HG03575 (cell line): ENCODE measurements around the gene ASRGL1.

ENCODE experiments used
- ATAC-seq: cut with Tn5 transposase; IDR thresholded peaks from one replicate; pipeline ENCODE4 v1.9.1; 2021; ENCODE audit not compliant: unreplicated experiment, insufficient number of reproducible peaks, low FRiP score; ENCODE audit errors: extremely low read depth

ASRGL1 gene

DNA sequence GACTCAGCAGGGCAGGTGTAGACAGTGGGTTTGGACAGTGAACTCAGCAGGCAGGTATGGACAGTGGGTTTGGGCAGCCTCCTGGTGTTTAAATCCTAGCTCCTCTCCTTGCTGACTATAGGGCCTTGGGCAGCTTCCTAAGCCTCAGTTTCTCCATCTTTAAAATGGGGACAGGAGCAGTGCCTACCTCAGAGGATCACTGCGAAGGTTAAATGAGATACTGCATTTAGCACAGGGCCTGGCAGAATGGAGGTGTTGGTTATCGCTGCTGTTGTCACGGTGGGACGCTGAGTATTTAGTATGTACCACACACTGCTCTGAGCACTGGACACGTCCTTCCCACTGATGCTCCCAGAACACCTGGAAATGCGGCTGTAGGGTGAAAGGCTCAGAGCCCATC is 67.2 kb downstream of the ASRGL1 start:
- ATAC-seq = no peak

DNA sequence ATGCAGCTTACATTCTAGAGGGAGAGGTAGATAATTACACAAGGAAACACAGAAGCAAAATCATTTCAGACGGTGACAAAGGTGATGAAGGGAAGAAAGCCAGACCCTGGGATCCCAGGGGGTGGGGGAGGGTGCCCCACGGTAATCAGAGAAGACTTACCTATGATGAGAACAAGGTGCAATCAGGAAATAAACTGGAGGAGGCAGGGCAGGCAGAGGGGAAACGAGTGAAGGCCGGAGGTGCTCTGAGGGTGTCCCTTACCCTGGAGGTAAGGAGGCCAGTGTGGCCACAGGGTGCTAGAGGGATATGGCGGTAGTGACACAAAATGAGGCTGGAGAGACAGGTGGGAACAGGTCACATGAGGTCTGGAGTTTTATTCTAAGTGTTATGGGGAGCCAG is 67.7 kb downstream of the ASRGL1 start:
- no peak for ATAC-seq

GRCh38 chr11:62406034-62406433 is 68.8 kb downstream of the ASRGL1 start:
- no peak for ATAC-seq

DNA sequence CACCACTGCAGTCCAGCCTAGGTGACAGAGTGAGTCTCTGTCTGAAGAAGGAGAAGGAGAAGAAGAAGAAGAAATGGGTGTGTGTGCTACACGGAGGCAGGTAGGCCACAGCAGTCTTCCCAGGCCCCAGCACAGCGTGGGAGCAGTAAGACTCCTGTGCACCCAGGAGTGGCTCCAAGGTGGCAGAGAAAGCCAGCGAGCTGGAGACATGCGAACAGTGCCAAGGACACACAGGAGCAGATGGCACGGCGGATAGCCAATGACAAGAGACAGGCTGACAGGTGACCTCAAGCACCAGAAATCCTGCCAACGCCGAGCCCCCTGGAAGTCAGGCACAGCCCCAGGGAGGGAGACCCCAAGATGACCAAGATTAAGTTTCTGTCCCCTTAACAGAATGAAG is 72.6 kb downstream of the ASRGL1 start:
- no peak for ATAC-seq

GRCh38 chr11:62410972-62411371 is 73.7 kb downstream of the ASRGL1 start:
- ATAC-seq = no peak

DNA sequence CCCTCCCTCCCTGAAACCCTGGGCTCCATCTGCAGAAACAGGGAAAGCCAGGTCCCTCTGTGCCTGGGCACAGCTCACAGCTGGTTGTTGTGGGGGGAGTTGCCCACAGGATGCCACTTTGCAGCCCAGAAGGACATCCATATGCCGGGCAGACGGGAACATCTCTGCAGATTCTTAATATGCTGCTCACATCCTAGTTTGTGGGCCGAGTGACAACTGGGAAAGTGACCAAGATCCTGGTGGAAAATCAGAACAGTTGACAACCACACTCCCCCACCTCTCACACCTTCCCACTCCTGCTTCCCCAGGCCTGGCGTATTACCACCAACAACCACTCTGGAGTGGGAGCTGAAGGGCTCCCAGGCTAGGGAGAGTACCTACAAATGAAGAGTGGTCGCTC is 74.3 kb downstream of the ASRGL1 start:
- no peak for ATAC-seq

- no peak for ATAC-seq
These were observed 75.9 kb downstream of the ASRGL1 start for GRCh38 chr11:62413060-62413696.

DNA sequence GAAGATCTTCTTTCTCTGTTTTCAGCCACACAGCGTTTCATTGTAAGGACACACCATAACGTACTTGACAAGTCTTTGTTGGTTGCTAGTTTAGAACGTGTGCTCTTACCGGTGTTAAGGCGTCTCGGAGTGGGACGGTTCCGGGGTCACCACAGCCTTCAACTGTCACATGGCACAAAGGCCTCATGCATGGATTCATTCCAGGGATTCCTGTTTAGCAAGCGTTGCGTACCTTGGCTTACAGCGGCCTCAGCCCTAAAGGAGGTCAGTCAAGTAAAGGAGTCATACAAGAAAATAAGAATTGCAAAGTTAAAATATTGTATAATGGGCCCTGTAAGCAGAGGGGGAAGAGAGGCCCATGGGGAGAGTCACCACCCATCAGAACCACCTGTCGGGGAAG is 79.3 kb downstream of the ASRGL1 start:
- ATAC-seq = no peak

DNA sequence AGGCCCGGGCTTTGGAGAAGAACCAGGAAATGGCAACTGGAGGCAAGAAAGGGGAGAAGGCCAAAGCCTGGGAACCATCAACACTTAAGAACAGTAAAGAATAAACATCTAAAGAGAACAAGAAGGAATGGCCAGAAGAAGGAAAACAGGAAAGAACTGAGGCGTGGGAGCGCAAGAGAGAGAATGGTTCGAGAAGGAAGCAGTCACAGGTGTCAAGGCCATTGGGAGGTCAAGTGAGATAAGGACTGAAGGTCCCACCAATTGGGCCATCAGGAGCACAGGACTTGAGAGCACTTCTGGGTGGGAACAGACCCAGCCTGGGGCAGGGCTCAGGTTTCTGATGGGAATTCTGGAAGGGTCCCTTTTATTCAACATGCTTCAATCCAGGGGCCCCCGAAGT is 80.9 kb downstream of the ASRGL1 start:
- no peak for ATAC-seq

DNA sequence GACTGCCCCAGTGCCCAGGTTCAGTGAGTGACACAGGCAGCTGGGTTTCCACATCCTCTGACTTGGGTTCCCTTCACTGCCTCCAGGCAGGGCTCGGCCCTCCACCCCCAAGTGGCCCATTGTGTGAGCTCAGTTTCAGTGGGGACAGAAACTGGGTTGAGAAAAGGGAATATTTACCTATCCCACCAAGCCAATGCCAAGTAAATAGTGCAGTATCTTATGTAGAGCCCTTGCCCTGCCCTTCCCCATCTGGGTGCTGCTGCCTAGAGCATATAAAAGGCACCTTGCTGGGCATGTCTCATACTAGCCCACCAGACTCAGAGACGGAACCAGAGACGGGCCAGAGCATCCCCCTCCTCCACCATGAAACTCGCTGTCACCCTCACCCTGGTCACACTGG is 81.5 kb downstream of the ASRGL1 start, which contains the start of gene SCGB1A1:
Gene SCGB1A1 (plus strand): TSS at position 301 of the 400 bp plus-strand sequence. CDS start 63 bp downstream, at position 364.
- ATAC-seq = no peak

GRCh38 chr11:62419314-62419929 is 82.2 kb downstream of the ASRGL1 start:
- no peak for ATAC-seq

DNA sequence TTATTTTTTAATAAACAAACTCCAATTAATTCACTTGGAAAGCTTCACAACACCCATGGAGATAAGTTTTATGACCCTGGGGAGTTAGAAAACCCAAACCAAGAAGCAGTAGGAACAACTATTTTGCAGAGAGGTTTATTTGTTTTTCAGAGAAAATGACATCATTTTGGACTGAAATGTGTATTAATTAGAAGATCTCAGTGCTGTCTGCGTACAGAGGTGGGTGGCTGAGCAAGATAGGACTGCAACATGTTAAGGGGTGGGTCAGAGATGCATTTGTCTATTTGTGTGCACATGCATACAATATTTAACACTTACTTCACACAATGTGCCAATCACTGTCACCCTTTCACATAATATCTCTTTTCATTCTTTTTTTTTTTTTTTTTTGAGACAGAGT is 82.7 kb downstream of the ASRGL1 start:
- ATAC-seq = no peak

DNA sequence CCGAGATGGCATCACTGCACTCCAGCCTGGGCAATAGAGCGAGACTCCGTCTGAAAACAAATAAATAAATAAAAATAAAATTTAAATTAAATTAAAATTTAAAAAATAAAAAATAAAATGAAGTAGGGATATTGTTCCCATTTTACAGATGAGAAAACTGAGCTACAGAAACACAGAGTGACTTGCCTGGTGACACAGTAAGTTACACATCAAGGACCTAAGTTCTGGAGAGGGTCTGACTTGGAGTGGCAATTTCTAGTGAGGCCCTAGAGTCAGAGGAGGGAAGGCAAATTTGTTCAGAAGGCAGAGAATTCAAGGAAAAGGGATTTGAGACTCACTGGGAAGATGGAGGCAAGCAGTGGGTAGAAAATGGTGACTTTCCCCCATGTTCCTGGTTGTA is 83.6 kb downstream of the ASRGL1 start:
- ATAC-seq = no peak

DNA sequence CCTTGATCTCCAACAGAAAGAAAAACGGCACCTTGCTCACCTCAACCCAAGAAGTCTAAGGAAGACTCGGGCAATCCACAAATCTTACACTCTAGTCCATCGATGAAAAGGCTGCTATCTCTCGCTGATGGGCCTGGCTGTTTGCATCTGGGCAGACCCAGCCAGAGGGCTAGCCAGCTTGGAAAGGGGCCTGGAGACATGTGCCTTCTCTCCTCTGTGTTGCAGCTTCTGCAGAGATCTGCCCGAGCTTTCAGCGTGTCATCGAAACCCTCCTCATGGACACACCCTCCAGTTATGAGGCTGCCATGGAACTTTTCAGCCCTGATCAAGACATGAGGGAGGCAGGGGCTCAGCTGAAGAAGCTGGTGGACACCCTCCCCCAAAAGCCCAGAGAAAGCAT is 84.7 kb downstream of the ASRGL1 start:
- no peak for ATAC-seq

DNA sequence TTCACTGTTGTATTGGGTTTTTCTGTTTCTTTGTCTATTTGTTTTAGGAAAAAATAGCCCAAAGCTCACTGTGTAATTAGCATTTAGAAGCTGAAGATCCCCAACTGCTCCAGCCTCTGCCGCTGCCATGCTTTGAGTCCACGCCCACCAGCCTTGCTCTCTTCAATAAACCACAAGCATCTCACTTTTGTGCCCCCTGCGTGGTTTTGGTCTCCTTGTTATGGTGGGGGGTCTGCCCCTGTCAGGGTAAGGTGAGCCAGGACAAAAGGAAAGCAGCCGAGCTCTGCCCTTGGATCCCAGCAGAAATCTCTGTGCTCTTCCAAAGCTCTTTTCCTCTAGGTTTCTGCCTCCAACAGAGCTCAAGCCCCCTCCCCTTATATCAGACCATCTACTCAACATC is 85.8 kb downstream of the ASRGL1 start:
- no peak for ATAC-seq

- ATAC-seq = no peak
These were observed 90.5 kb downstream of the ASRGL1 start for GRCh38 chr11:62427630-62428233.

DNA sequence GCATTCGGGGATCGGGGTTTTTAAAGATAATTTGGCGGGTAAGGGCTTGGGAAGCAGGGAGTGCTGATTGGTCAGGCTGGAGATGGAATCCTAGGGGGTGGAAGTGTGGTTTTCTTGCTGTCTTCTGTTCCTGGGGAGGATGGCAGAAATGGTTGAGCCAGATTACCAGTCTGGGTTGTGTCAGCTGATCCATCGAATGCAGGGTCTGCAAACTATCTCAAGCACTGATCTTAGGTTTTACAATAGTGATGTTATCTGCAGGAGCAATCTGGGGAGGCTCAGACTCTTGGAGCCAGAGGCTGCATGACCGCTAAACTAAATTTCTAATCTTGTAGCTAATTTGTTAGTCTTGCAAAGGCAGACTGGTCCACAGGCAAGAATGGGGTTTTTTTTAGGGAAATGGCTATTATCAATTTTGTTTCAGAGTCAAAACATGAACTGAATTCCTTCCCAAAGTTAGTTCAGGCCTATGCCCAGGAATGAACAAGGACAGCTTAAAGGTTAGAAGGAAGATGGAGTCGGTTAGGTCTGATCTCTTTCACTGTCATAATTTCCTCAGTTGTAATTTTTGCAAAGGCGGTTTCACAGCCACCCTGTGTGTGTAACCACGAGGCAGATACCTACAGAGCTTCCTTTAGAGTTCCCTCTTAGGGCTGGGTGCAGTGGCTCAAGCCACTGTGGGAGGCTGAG is 91.8 kb downstream of the ASRGL1 start:
- no peak for ATAC-seq

- ATAC-seq = no peak
These were observed 93.2 kb downstream of the ASRGL1 start for GRCh38 chr11:62430425-62430824.

DNA sequence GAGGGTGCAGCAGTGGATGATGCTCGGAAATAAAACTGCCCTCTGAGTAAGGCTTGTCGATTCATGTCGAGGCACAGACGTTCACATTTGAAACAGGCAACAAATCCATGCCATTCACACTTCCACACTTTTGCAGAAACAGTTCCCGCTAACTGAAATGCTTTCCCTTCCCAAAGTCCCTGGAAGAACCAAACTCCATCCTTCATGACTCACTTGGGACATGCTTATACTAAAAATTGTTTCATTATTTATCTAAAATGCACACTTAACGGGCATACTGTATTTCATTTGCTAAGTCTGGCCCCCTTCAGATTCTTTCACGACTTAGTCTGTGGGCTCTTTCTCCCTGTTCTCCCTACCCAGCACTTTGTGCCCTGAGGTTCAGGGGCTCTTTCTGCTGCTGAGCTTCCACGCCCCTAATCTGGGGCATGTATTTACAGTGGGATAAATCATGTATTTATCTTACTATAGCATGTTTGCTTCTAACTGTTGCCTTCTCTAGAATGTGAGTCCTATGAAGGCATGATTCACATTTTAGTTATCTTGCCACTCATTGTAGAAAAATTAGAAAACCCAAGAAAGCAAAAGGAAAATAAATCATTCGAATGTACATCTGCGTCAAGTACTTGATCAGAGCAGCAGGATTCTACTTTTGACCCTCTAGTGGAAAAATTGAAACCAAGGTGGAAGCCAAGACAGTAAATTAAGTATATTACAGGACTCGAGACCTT is 94.1 kb downstream of the ASRGL1 start:
- ATAC-seq = no peak
